GM18870 (cell line): ENCODE measurements around the gene FCHSD2.
"Not testable (repeated sequence)": the region's sequence is repeated elsewhere in the genome, so short reads cannot be mapped to it uniquely, and the experiment has no call there.

ENCODE experiments used
- ATAC-seq: cut with Tn5 transposase; IDR thresholded peaks from one replicate; pipeline ENCODE4 v1.9.1; 2021; ENCODE audit warnings: moderate library complexity; ENCODE audit not compliant: unreplicated experiment

The FCHSD2 gene

GRCh38 chr11:73152086-73152853 is 10.2 kb upstream of the FCHSD2 start:
- ATAC-seq = no peak

GRCh38 chr11:73151416-73151815 is 9.3 kb upstream of the FCHSD2 start:
- no peak for ATAC-seq

- ATAC-seq = no peak
These were observed 7.0 kb upstream of the FCHSD2 start for GRCh38 chr11:73149105-73149504.

GRCh38 chr11:73147771-73148681 is 5.9 kb upstream of the FCHSD2 start:
- ATAC-seq = no peak

GRCh38 chr11:73145986-73146575 is 4.0 kb upstream of the FCHSD2 start:
- no peak for ATAC-seq

- ATAC-seq = no peak
These were observed 1.2 kb upstream of the FCHSD2 start for GRCh38 chr11:73143126-73143838.

- peak; percentile 16 for ATAC-seq
These were observed 600 bp downstream of the FCHSD2 start for GRCh38 chr11:73141309-73142127.

- no peak for ATAC-seq
These were observed 1.1 kb downstream of the FCHSD2 start for GRCh38 chr11:73141031-73141308.

- no peak for ATAC-seq
These were observed 1.7 kb downstream of the FCHSD2 start for GRCh38 chr11:73140213-73141030.

GRCh38 chr11:73139476-73140198 is 2.5 kb downstream of the FCHSD2 start:
- ATAC-seq = no peak

- ATAC-seq = no peak
These were observed 4.2 kb downstream of the FCHSD2 start for GRCh38 chr11:73137944-73138274.

GRCh38 chr11:73137262-73137943 is 4.7 kb downstream of the FCHSD2 start:
- no peak for ATAC-seq

- not testable (repeated sequence) for ATAC-seq
These were observed 5.4 kb downstream of the FCHSD2 start for GRCh38 chr11:73136722-73137121.

- no peak for ATAC-seq
These were observed 6.5 kb downstream of the FCHSD2 start for GRCh38 chr11:73135346-73136284.

GRCh38 chr11:73132349-73132748 is 9.8 kb downstream of the FCHSD2 start:
- ATAC-seq = not testable (repeated sequence)

- ATAC-seq = no peak
These were observed 11.9 kb downstream of the FCHSD2 start for GRCh38 chr11:73130181-73130580.

- ATAC-seq = no peak
These were observed 12.9 kb downstream of the FCHSD2 start for GRCh38 chr11:73129198-73129597.
